ENCODE data around the gene PJA1.

- TF ChIP-seq CTCF (IDR thresholded peaks at IDR 0.05), result no peak
- TF ChIP-seq RARB (CRISPR knock-in tag; IDR thresholded peaks at IDR 0.05), result no peak
- TF ChIP-seq POLR2A (IDR thresholded peaks at IDR 0.05; ENCODE audit: low read length), result no peak
- no peak for TF ChIP-seq EP300 (IDR thresholded peaks at IDR 0.05)
- no peak for TF ChIP-seq EHMT2 (IDR thresholded peaks at IDR 0.05; ENCODE audit: low read depth)
- no peak for TF ChIP-seq GATA3 (IDR thresholded peaks at IDR 0.05; ENCODE audit: borderline replicate concordance)
- TF ChIP-seq SMC3 (IDR thresholded peaks at IDR 0.05), result no peak
- TF ChIP-seq PBX3 (IDR thresholded peaks at IDR 0.05), result no peak
Measured at GRCh38 chrX:69144838-69145680, 20.2 kb downstream of the PJA1 start.
